Stimulated activated CD4-positive, alpha-beta T cell treated with anti-CD3 and anti-CD28 coated beads, Interleukin-1b, Interleukin-23, amount 100 ng/mL, for 4 hours (primary cell): ENCODE measurements around the gene REXO5.

Source experiments
- DNase-seq, 2 donors: peaks; one replicate each; pipeline ENCODE4 v3.0.0-alpha.2; 2020; ENCODE audit warnings: low read depth in 2 of 2

REXO5 gene

DNA sequence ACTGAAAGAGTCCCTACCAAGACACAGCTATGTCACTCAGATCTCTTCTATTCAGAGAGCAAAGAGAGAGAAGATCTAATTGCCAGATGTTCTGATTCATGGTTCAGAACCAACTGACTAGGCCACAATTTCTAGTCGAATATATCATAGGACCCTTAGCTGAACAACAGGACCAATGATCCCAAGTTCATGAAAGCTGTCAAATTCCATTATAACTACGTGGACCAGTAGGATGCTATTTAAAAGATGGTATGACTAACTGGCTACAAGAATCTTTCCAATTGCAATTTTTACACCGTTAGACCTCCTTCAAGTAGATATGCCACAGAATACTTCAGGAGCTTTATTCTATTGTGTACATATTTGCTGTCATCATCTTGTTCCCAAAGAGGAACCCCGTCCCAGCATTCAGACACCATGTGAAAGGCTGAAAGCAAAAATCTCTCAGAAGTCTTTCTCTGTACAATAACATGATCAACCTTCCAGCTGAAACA, 67.8 kb downstream of the REXO5 start:
- DNase-seq: no peak

DNA sequence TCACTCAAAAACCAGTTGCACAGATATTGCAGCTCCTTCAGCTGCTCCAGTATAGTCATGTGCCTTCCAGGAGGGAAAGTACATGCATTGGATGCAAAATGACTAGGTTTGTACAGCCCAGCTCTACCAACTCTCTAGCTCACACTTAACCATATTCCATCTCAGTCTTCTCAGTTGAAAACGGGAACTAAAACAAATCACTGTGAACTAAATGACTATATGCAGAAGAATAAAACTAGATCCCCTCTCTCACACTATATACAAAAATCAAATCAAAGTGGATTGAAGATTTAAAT, 69.0 kb downstream of the REXO5 start:
- DNase-seq: no peak

DNA sequence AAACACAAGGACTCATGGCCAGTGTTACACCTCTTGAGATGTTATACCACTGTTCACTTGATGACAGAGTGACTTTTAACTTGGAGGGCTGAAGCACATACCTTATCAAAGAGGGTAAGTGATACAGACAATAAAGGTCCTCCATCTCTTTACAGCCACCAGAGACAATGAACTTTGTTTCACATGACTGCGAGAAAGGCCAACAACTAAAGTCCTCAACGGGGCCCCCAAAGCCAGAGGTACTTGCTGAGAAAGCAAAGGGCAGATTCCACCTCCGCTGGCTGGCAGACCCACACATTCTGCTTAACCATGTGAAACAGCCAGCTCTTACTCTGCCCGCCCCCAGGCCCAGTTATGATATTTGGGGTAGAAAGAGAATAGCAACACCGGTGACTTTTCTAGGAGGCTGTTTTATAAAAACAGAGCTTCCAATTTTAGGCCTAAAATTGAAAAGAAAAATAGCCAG, 72.4 kb downstream of the REXO5 start:
- DNase-seq: no peak

DNA sequence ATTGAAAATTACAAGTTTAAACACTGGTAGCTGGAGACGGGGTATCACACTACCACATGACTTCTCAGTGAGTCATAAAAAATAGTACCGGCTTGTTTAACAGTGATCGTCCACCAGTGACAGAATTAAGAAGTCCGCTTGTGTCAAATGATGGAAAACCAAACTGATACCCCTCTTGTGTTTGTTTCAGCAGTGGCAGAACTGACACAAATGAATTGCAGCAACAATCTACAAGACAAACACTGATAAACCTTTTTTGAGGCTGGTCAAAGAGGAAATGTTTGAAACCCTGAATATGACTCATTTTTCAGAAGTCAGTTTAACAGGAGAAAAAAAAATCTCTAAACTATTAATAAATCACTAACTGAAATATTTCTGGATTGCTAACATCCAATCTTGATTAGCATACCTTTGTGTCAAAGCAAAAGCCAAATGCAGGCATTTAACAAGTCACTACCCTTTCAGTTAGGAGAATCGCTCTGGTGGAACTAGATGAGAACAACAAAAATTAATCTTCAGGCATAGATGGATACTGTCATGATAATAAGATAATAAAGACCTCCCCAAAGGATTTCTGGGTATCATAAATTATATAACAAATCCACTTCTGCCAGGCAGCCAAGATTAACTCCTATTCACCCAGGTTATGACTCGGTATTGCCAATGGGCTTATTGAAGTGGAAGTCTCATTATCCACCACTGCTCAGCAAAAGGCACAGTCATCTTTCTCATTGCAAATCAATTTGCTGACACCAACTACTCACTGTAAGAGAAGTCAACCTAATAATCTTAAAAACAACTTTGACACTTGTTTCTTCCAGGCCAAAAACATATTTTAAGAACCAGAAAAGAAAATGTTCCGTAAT, 73.1 kb downstream of the REXO5 start:
- no peak for DNase-seq

DNA sequence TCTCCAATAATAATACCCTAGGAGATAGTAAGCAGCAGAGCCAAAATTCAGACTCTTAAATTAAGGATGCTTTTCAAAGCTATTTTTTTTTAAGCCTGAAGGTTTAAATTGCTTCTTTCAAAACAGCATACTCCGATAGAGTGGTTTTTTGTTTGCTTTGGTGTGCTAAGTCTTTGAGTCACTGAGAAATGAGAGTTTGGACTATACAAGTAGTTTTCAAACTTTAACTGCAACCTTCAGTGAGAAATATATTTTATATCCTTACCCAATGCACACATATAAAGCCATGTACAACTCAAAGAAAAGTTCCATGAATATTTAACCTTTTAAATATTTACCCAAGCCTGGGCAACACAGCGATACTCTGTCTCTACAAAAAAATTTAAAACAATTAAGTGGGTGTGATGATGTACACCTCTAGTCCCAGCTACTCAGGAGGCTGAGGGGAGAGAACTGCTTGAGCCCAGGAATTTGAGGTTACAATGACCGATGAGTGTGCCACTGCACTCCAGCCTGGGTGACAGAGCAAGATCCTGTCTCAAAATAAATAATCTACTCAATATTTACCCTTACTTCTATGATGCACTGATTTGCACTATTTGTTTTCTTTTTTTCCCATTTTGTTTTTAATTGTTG, 74.7 kb downstream of the REXO5 start:
- no peak for DNase-seq

DNA sequence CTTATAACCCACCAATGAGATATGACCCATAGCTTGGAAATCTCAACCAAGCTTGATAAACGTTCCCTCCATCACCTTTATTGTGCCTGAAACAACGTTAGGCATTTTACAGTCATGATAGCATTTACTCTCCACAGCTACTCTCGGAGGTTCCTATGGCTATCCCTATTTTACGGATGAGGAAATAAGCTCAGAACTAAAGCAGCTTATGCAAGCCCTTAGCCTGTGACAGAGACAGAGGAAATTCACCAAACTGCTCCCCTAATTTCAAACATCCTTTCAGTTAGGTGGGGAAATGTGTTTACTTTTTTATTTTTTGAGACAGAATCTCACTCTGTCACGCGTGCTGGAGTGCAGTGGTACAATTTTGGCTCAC, 75.2 kb downstream of the REXO5 start:
- no peak for DNase-seq

DNA sequence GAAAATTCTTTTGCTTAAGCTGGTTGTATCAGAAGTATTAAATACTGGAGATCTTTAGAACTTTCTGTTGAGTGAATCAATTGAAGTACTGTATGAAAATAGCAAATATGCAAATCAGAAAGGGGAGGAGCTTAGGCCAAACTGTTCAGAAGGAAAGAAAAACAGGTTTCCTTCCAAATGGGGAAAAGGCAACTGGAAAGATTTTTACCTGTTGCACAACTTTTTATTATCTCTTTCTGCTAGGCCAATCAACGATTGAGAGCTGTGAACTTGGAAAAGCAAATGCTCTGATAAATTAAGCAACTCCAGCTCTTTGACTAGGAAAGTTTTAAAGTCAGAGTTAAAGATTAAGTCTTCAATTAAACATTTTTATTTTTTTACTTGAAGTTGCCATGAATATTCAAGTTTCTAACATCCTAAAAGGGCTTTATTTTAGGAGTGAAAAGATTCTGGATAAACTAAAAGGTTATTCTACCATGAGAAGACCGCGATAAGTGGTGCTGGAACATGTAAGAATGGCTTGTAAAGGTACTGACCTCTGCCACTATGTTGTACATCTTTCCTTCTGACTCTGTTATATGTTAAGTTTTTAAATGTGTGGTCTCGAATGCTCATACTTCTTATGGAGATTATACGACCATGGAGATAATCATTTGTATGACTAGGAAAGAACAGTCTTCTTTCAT, 77.4 kb downstream of the REXO5 start:
- DNase-seq: no peak

DNA sequence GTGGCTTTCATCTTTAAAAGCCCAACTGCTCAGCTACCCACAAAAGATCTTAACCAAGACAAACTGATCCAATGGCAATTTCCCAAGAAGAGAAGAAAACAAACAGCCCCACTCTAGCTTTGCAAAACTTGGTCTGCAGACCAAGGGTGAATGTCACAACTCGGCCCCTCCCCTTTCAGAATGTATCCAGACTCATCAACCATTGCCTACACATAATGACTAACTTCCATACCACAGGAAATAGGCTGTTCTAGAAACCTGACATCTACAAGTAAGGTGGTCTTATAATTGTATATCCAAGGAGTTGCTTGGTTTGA, 77.9 kb downstream of the REXO5 start:
- no peak for DNase-seq

DNA sequence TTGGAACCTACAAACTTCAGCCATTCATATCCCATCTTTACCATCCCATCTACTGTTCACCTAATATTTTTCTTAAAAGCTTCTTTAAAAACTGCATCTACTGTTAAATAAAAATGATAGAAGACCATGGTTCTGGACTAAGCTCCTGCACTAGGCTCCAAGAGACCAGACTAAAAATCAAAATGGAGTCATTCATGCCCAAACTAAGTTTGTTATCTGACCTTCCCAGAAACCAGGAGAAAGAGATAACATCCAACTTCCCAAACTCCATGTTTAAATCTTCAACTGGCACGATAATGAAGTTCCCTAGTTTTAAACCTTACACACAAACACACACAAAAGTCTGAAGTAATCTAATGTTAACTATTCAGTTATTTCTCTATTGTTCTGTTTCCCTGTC, 80.0 kb downstream of the REXO5 start:
- DNase-seq: no peak

DNA sequence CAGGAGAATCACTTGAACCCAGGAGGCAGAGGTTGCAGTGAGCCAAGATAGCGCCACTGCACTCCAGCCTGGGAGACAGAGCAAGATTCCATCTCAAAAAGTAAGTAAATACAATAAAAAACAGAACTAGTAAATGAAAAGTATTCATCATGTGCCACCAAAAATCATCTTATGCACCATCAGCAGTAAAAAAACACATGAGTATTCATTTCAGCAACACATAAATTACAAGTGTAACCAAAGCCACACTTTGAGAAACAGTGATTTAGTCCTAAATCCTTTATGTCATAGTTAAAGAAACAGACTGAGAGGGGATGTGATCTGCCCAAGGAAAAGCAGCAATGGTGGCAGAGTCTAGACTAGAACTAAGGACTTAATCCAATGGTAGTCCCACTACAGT, 80.9 kb downstream of the REXO5 start:
- DNase-seq: no peak

DNA sequence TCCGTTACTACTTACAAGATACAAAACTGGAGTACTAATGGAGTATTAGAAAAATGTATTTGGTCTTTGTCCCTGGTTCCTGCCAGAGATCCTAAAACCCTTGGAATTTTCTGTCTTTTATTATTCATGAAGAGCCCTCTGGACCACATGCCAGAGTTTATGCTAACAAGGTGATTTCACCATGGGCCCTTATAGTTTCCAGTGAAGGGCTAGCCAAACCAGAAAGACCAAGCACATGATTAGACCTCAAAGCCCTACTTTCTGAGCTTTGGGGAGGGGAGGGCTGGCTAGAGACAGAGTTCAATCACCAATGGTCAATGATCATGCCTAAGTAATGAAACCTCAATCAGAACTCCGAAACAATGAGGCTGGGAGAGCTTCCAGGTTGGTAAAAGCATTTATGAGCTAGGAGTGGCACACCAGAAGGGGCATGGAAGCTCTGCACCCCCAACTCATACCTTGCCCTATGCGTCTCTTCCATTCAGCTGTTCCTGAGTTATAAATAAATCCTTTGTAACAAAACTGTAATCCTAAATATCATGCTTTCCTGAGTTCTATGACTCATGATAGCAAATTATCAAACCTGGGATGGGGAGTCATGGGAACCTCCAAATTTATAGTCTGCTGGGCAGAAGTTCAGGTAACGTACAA, 83.4 kb downstream of the REXO5 start:
- DNase-seq: no peak

DNA sequence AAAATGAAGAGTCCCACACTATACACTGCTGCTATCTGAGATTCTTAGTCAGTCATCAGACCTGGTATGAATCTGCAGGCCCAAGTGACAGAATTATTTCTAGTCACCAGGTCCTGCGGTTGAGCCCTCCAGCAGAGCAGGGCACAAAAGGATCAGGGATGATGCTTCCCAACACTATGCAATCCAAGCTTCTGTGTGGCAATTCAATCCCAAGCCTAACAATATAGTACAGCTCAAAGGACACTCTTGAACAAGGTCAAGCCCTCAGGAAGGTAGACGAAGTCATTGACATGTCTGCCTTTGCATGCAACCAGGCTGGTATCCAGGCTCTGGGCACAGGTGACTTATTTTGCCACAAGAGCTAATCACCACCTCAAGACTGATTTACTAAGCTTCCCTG, 88.1 kb downstream of the REXO5 start:
- DNase-seq: no peak

DNA sequence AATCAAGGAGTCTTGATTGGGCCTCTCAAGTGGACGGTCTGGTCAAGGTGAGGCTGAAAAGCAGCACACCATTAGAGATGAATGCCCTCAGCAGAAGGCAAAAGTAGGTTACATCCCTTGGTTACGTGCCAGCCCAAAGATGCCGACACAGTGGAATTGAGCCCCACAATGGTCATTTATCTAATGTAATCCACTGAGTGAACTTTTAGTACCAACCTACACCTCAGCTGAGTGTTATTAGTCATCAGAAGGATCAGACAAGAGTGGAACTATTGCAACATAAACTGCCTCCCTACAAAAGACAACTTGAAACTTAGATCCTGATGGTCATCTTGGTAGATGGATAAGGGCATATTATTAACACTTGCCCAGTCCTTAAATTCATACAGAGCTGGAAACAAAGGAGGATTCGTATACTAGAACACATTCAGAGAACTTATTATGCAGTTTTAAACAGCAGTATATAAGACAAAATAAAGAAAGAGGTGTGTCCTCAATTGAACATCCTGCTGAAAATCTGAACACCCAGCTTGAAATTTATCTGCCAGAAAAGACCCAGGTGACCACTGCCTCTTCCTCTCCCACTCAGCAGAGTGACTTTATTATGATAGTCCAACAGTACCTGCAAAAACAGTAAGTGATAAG, 91.0 kb downstream of the REXO5 start:
- DNase-seq: no peak

DNA sequence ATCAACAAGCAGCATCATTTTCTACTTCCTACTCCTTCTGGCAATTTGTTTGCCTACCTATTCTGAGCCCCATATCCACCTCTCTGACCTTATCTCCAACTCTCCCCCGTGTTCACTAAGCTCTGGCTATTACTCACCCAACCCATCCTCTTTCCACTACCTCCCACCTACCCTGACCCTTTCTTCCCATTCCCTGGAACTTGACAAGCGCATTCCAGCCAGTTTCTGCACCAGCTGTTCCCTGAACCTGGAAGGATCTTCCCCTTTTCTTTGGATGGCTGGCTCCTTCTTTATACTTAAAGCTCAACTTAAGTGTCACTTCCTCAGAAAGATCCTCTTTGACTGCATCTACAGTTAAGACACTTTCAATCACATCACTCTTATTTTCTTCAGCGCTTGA, 91.6 kb downstream of the REXO5 start:
- no peak for DNase-seq

DNA sequence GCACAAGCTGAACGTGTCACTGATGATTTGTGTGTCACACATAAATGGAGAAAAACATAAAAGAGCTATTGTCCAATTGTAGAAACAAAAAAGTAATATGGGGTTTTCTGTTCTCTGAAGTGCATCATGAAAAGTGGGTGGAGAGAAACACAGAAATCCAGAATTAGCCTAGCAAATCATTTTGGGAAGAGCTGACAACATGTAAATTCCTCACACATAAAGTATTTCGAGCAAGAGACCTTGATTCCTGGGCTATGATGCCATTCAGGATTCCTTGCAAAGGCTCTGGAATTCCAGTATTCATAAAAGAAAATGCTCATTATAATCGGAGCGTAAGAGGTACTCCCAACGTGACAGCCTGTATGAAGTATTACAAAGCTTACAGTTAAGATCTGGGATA, 92.7 kb downstream of the REXO5 start:
- no peak for DNase-seq
